Stomach (tissue), 9 donors: ENCODE measurements around the gene MIA3. TPM values are rescaled to one million over a fixed set of nuclear protein-coding genes. Genes with fewer than 3 reads are reported as not detected.

ENCODE experiments used
- DNase-seq, 2 donors: peaks; one replicate each; pipeline versions ENCODE4 v3.0.0 to v3.0.0-alpha.2; 2013 to 2019
- H3K27ac ChIP-seq, 5 donors: fragments of 200-600 bp in 4 of 5; sonication (generic) in 4 of 5; one replicate each; pipeline ENCODE4 v1.5.1; 2013 to 2019; ENCODE audit warnings: mild to moderate bottlenecking in 1 of 5, moderate library complexity in 1 of 5
- H3K27me3 ChIP-seq, 3 donors: fragments of 200-600 bp; sonication (generic); one replicate each; pipeline ENCODE4 v1.5.1; 2017 to 2019; ENCODE audit warnings: mixed run types in 1 of 3
- H3K36me3 ChIP-seq, 4 donors: fragments of 200-600 bp; sonication (generic); 1 replicate in 3 of 4; 2 replicates in 1 of 4; pipeline ENCODE4 v1.5.1; 2016 to 2019
- H3K4me1 ChIP-seq, 4 donors: fragments of 200-600 bp; sonication (generic); one replicate each; pipeline ENCODE4 v1.5.1; 2016 to 2019
- H3K4me3 ChIP-seq, 4 donors: fragments of 200-600 bp; sonication (generic) in 3 of 4; one replicate each; pipeline ENCODE4 v1.5.1; 2016 to 2019; ENCODE audit warnings: mild to moderate bottlenecking in 1 of 4
- H3K9me3 ChIP-seq, 4 donors: fragments of 200-600 bp; sonication (generic); one replicate each; pipeline ENCODE4 v1.5.1; 2016 to 2019
- EP300 ChIP-seq: sonication (generic); formaldehyde crosslinking; IDR thresholded peaks from one replicate; pipeline ENCODE4 v1.6.1; 2017; ENCODE audit warnings: antibody characterized with exemption
- POLR2A ChIP-seq, 4 donors: fragments of 450-650 bp; IDR thresholded peaks; one replicate each; pipeline ENCODE4 v1.6.1; 2016; ENCODE audit warnings: antibody characterized with exemption in 4 of 4, control low read depth in 2 of 4, mild to moderate bottlenecking in 1 of 4, moderate library complexity in 1 of 4
- POLR2AphosphoS5 ChIP-seq, 3 donors: sonication (generic); formaldehyde crosslinking; IDR thresholded peaks; one replicate each; pipeline ENCODE4 v1.6.1; 2016; ENCODE audit warnings: antibody characterized with exemption in 3 of 3
- WGBS, 5 donors: extraction: QIAGEN DNeasy Blood & Tissue Kit in 3 of 5; methylation state at CpG; one replicate each; pipeline versions ENCODE4 v1.1.5 to v1.1.7; 2013 to 2018; 5-methylcytosine and 5-hydroxymethylcytosine counted together
- intact Hi-C: fragments of 100-400 bp; cut with DNase I; formaldehyde crosslinking; loops from one replicate; pipeline ENCODE4 v1.15.1; 2023; ENCODE audit warnings: low total_unique reads
- polyA plus RNA-seq, 3 donors: library from polyadenylated mRNA; stranded (reverse); fragments of 200-250 nt; gene quantifications; one replicate each; pipeline ENCODE4 v1.2.3, GENCODE V29; 2013
- total RNA-seq, 5 donors: library from RNA; depleted of rRNA; stranded (reverse); fragments of >200 nt; gene quantifications; one replicate each; pipeline versions ENCODE4 v1.1.0 to v1.2.3, GENCODE V29; 2014 to 2016
- TF ChIP-seq, protein P1 (sequence below), 7 experiments: fragments of 450-650 bp in 4 of 7; fragments of 200-600 bp in 3 of 7; sonication (generic) in 3 of 7; IDR thresholded peaks; one replicate each; pipeline ENCODE4 v1.5.1; 2016 to 2019; ENCODE audit warnings: antibody characterized with exemption in 7 of 7, control low read depth in 2 of 7, mild to moderate bottlenecking in 1 of 7
- donor health status: healthy with polysubstance abuse.
- donor health status: Bipolar disorder and iron deficiency.
- donor health status: healthy.

Gene MIA3
- total and polyA plus RNA-seq, 8 donors: 8.7 to 122 (median 56.4) TPM

- TF ChIP-seq, protein P1, sequence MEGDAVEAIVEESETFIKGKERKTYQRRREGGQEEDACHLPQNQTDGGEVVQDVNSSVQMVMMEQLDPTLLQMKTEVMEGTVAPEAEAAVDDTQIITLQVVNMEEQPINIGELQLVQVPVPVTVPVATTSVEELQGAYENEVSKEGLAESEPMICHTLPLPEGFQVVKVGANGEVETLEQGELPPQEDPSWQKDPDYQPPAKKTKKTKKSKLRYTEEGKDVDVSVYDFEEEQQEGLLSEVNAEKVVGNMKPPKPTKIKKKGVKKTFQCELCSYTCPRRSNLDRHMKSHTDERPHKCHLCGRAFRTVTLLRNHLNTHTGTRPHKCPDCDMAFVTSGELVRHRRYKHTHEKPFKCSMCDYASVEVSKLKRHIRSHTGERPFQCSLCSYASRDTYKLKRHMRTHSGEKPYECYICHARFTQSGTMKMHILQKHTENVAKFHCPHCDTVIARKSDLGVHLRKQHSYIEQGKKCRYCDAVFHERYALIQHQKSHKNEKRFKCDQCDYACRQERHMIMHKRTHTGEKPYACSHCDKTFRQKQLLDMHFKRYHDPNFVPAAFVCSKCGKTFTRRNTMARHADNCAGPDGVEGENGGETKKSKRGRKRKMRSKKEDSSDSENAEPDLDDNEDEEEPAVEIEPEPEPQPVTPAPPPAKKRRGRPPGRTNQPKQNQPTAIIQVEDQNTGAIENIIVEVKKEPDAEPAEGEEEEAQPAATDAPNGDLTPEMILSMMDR (IDR thresholded peaks at IDR 0.05): no peak
- no peak for TF ChIP-seq EP300
- no peak for TF ChIP-seq POLR2A (IDR thresholded peaks at IDR 0.05)
- no peak for TF ChIP-seq POLR2AphosphoS5 (IDR thresholded peaks at IDR 0.05)
- H3K36me3 ChIP-seq: peaks cover 0 to 47% (median 36%) of the 10 kb centered on the region in 4 donors
- H3K27ac ChIP-seq: no peak overlapping the region
- no peaks in the 10 kb centered on the region for H3K27me3 ChIP-seq
- no peaks in the 10 kb centered on the region for H3K9me3 ChIP-seq
- 94 to 98% (median 95%) methylated on average over 8 of the region's 8 CpGs for WGBS, 5 donors
- no peak for DNase-seq
- intact Hi-C loops: no loop called here
- peaks cover 0 to 6% (median 0%) of the 10 kb centered on the region in 4 donors for H3K4me1 ChIP-seq
- no peak overlapping the region for H3K4me3 ChIP-seq
These were observed 78.8 kb downstream of the MIA3 start for GRCh38 chr1:222696741-222697140.

- TF ChIP-seq EP300 (no peak), POLR2A (IDR thresholded peaks at IDR 0.05) (no peak), POLR2AphosphoS5 (IDR thresholded peaks at IDR 0.05) (no peak)
- TF ChIP-seq, protein P1 (IDR thresholded peaks at IDR 0.05): no peak
- no peak overlapping the region for H3K4me3 ChIP-seq
- no peak overlapping the region for H3K27ac ChIP-seq
- 81 to 95% (median 88%) methylated on average over 2 of the region's 2 CpGs for WGBS, 5 donors
- H3K36me3 ChIP-seq: peaks cover 0 to 49% (median 37%) of the 10 kb centered on the region in 4 donors
- DNase-seq: no peak
- H3K9me3 ChIP-seq: no peaks in the 10 kb centered on the region
- H3K4me1 ChIP-seq: peaks cover 0 to 8% (median 0%) of the 10 kb centered on the region in 4 donors
- H3K27me3 ChIP-seq: no peaks in the 10 kb centered on the region
- intact Hi-C loops: no loop called here
These were observed 79.3 kb downstream of the MIA3 start for GRCh38 chr1:222697203-222697602.

GRCh38 chr1:222697826-222698225, 79.9 kb downstream of the MIA3 start:
- intact Hi-C loops: no loop called here
- TF ChIP-seq EP300: no peak
- no peak for TF ChIP-seq POLR2A (IDR thresholded peaks at IDR 0.05)
- no peak for TF ChIP-seq POLR2AphosphoS5 (IDR thresholded peaks at IDR 0.05)

GRCh38 chr1:222702210-222702609, 84.3 kb downstream of the MIA3 start:
- Histone ChIP-seq H3K27ac (no peak overlapping the region), H3K27me3 (no peaks in the 10 kb centered on the region), H3K36me3 (peaks cover 0 to 39% (median 36%) of the 10 kb centered on the region in 4 donors), H3K4me1 (peaks cover 0 to 17% (median 2%) of the 10 kb centered on the region in 4 donors), H3K4me3 (no peak overlapping the region), H3K9me3 (no peaks in the 10 kb centered on the region)
- WGBS, 5 donors: 64 to 76% (median 65%) methylated on average over 4 of the region's 4 CpGs
- intact Hi-C loops: no loop called here
- no peak for DNase-seq
- TF ChIP-seq POLR2AphosphoS5 (IDR thresholded peaks at IDR 0.05) (no peak), POLR2A (IDR thresholded peaks at IDR 0.05) (no peak), EP300 (no peak)
- TF ChIP-seq, protein P1 (IDR thresholded peaks at IDR 0.05): no peak

More at GRCh38 chr1:222697826-222698225, 79.9 kb downstream of the MIA3 start:
- DNase-seq: no peak
- Histone ChIP-seq H3K27me3 (no peaks in the 10 kb centered on the region), H3K27ac (no peak overlapping the region), H3K4me3 (no peak overlapping the region), H3K4me1 (peaks cover 0 to 14% (median 2%) of the 10 kb centered on the region in 4 donors), H3K36me3 (peaks cover 0 to 49% (median 38%) of the 10 kb centered on the region in 4 donors), H3K9me3 (no peaks in the 10 kb centered on the region)
- 81 to 91% (median 88%) methylated on average over 2 of the region's 2 CpGs for WGBS, 5 donors

- intact Hi-C loops: no loop called here
- no peaks in the 10 kb centered on the region for H3K27me3 ChIP-seq
- H3K27ac ChIP-seq: no peak overlapping the region
- H3K36me3 ChIP-seq: peaks cover 0 to 35% (median 30%) of the 10 kb centered on the region in 4 donors
- H3K9me3 ChIP-seq: no peaks in the 10 kb centered on the region
- no peak overlapping the region for H3K4me3 ChIP-seq
- 80 to 100% (median 98%) methylated on average over 1 of the region's 1 CpG for WGBS, 5 donors
- H3K4me1 ChIP-seq: peaks cover 0 to 24% (median 5%) of the 10 kb centered on the region in 4 donors
- TF ChIP-seq POLR2A (IDR thresholded peaks at IDR 0.05): no peak
- TF ChIP-seq POLR2AphosphoS5 (IDR thresholded peaks at IDR 0.05): no peak
- TF ChIP-seq, protein P1 (IDR thresholded peaks at IDR 0.05): no peak
- no peak for TF ChIP-seq EP300
- no peak for DNase-seq
These were observed 86.4 kb downstream of the MIA3 start for GRCh38 chr1:222704260-222704659.
